CD4-positive, alpha-beta memory T cell (primary cell): Measurements from ENCODE around the gene FAM184A. TPM values are rescaled to one million over a fixed set of nuclear protein-coding genes. Genes with fewer than 3 reads are reported as not detected.

Source experiments
- CTCF ChIA-PET: fragments of 350-600 bp; sonication (Branson Sonifier 250); formaldehyde crosslinking; loops from one replicate; lab custom pipeline; 2021; ENCODE audit warnings: inconsistent platforms; ENCODE audit not compliant: partially characterized antibody; lab: Charles Lee
- POLR2A ChIA-PET: fragments of 350-600 bp; sonication (Branson Sonifier 250); formaldehyde crosslinking; loops from one replicate; lab custom pipeline; 2021; ENCODE audit not compliant: partially characterized antibody; lab: Charles Lee
- DNase-seq, 5 donors: peaks; one replicate each; pipeline versions ENCODE4 v3.0.0 to v3.0.0-alpha.2; 2020 to 2022; ENCODE audit warnings: mixed read lengths in 1 of 5
- H3K27ac ChIP-seq: one replicate; pipeline ENCODE4 v1.7.0; 2013; ENCODE audit warnings: low read depth, low read length
- H3K27me3 ChIP-seq: 2 replicates; pipeline ENCODE4 v1.7.0; 2013; ENCODE audit warnings: mild to moderate bottlenecking, low read length, moderate library complexity; ENCODE audit not compliant: insufficient read depth
- H3K36me3 ChIP-seq: 2 replicates; pipeline ENCODE4 v1.7.0; 2013; ENCODE audit warnings: mild to moderate bottlenecking, low read length, moderate library complexity; ENCODE audit not compliant: insufficient read depth
- H3K4me1 ChIP-seq: 2 replicates; pipeline ENCODE4 v1.7.0; 2013; ENCODE audit warnings: mild to moderate bottlenecking, low read length, moderate library complexity; ENCODE audit not compliant: insufficient read depth
- H3K4me3 ChIP-seq, 2 donors: one replicate each; pipeline ENCODE4 v1.7.0; 2013; ENCODE audit warnings: low read length in 2 of 2, mild to moderate bottlenecking in 1 of 2
- H3K9me3 ChIP-seq, 2 donors: one replicate each; pipeline ENCODE4 v1.7.0; 2013; ENCODE audit warnings: low read length in 2 of 2, control low read depth in 1 of 2; ENCODE audit not compliant: control insufficient read depth in 1 of 2
- H3K27ac Mint-ChIP-seq, 7 donors: one replicate each; pipeline ENCODE4 v1.8.0; 2020 to 2021; ENCODE audit warnings: mixed read lengths in 7 of 7, mild to moderate bottlenecking in 6 of 7, inconsistent platforms in 3 of 7, moderate library complexity in 3 of 7
- H3K27me3 Mint-ChIP-seq, 2 donors: one replicate each; pipeline ENCODE4 v1.8.0; 2020 to 2021; ENCODE audit warnings: mixed read lengths in 2 of 2
- H3K36me3 Mint-ChIP-seq, 2 donors: one replicate each; pipeline ENCODE4 v1.8.0; 2020 to 2021; ENCODE audit warnings: mixed read lengths in 2 of 2, inconsistent platforms in 1 of 2, mild to moderate bottlenecking in 1 of 2
- H3K4me1 Mint-ChIP-seq, 4 donors: one replicate each; pipeline ENCODE4 v1.8.0; 2020 to 2021; ENCODE audit warnings: mixed read lengths in 4 of 4, mild to moderate bottlenecking in 1 of 4
- H3K4me3 Mint-ChIP-seq, 8 donors: one replicate each; pipeline ENCODE4 v1.8.0; 2020 to 2021; ENCODE audit warnings: mixed read lengths in 8 of 8, mild to moderate bottlenecking in 7 of 8, moderate library complexity in 6 of 8, inconsistent platforms in 3 of 8
- H3K9me3 Mint-ChIP-seq, 8 donors: one replicate each; pipeline ENCODE4 v1.8.0; 2020 to 2021; ENCODE audit warnings: mixed read lengths in 8 of 8, mild to moderate bottlenecking in 5 of 8, inconsistent platforms in 3 of 8, moderate library complexity in 1 of 8
- intact Hi-C: fragments of 100-400 bp; cut with micrococcal nuclease; formaldehyde crosslinking; loops from one replicate; pipeline ENCODE4 v1.15.1; 2023
- polyA plus RNA-seq, 2 donors: library from polyadenylated mRNA; unstranded; fragments of 300-500 nt; fragmentation: Illumina TruSeq; gene quantifications; one replicate each; pipeline ENCODE4 v1.2.3, GENCODE V29; 2021
- total RNA-seq, 2 experiments: library from RNA; stranded (reverse); gene quantifications; one replicate each; pipeline ENCODE4 v1.2.3, GENCODE V29; 2021

FAM184A gene
- total and polyA plus RNA-seq, 4 experiments from 2014 or later, result 0.54 to 6.1 (median 3.6) TPM

- intact Hi-C loops, result no loop called here
- Mint-ChIP-seq H3K27ac (no peak overlapping the region), H3K36me3 (no peaks in the 10 kb centered on the region), H3K4me1 (no peaks in the 10 kb centered on the region), H3K9me3 (no peaks in the 10 kb centered on the region), H3K27me3 (no peaks in the 10 kb centered on the region), H3K4me3 (no peak overlapping the region)
- Histone ChIP-seq H3K27me3 (no peaks in the 10 kb centered on the region), H3K27ac (no peak overlapping the region), H3K4me1 (no peaks in the 10 kb centered on the region), H3K9me3 (no peaks in the 10 kb centered on the region), H3K36me3 (no peaks in the 10 kb centered on the region), H3K4me3 (no peak overlapping the region)
- ChIA-PET POLR2A (no interaction called here), CTCF (interaction anchor here (0.6 kb wide), 1 partner anchor 11 kb away, joined by 3 read pairs; no protein-coding TSS in a partner anchor)
- DNase-seq, result no peak
These were observed 43.5 kb downstream of the FAM184A start for GRCh38 chr6:119034827-119035458.

DNA sequence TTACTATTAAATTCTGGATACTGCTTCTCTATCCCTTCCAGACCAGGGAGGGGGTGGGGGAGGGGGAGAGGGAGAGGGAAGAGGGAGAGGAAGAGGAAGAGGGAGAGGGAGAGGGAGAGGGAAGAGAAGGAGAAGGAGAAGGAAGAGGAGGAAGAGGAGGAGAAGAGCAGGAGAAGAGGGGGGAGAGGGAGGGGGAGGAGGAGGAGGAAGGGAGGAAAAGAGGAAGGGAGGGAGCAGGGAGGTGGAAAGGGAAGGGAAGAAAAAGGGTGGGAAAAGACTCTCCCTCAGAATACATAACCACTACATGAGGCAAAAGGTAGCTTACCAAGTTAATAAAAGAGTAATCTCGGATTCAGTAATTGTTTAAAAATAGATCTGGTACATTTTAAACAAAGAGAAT, 46.0 kb downstream of the FAM184A start:
- H3K27me3 ChIP-seq, result no peaks in the 10 kb centered on the region
- H3K27ac ChIP-seq, result no peak overlapping the region
- no peaks in the 10 kb centered on the region for H3K36me3 ChIP-seq
- ChIA-PET CTCF (interaction anchor here (0.6 to 1.0 kb wide), 2 partner anchors 9 to 88 kb away, joined by 3 read pairs; no protein-coding TSS in a partner anchor), POLR2A (no interaction called here)
- H3K4me1 Mint-ChIP-seq, result no peaks in the 10 kb centered on the region
- intact Hi-C loops, result no loop called here
- H3K4me3 ChIP-seq, result no peak overlapping the region
- no peaks in the 10 kb centered on the region for H3K9me3 ChIP-seq
- H3K27me3 Mint-ChIP-seq, result no peaks in the 10 kb centered on the region
- DNase-seq, result no peak
- no peak overlapping the region for H3K27ac Mint-ChIP-seq
- H3K4me3 Mint-ChIP-seq, result no peak overlapping the region
- no peaks in the 10 kb centered on the region for H3K9me3 Mint-ChIP-seq
- no peaks in the 10 kb centered on the region for H3K4me1 ChIP-seq
- no peaks in the 10 kb centered on the region for H3K36me3 Mint-ChIP-seq

DNA sequence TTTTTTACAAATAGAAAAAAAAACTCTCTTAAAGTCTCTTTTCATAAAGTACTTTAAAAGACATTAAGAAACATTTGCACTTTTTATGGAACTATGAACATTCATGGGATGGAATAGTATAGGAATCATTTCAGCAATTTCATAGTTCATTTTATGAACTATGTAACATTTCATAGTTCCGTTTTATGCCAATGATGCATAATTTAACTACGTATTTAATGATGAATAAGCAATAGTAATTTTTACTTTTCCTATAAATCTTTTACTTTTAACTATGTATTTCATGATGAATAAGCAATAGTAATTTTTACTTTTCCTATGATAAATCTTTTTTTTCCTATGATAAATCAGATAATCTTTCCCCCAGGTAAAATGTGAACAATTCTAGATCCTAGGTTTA, 47.7 kb downstream of the FAM184A start:
- H3K27me3 Mint-ChIP-seq, result no peaks in the 10 kb centered on the region

GRCh38 chr6:119028091-119028490, 50.4 kb downstream of the FAM184A start:
- Mint-ChIP-seq H3K27ac (no peak overlapping the region), H3K4me1 (no peaks in the 10 kb centered on the region), H3K27me3 (no peaks in the 10 kb centered on the region), H3K4me3 (no peak overlapping the region), H3K36me3 (no peaks in the 10 kb centered on the region), H3K9me3 (peaks cover 0 to 2% (median 0%) of the 10 kb centered on the region in 8 donors)
- Histone ChIP-seq H3K4me1 (no peaks in the 10 kb centered on the region), H3K36me3 (no peaks in the 10 kb centered on the region), H3K27me3 (no peaks in the 10 kb centered on the region), H3K4me3 (no peak overlapping the region), H3K9me3 (no peaks in the 10 kb centered on the region), H3K27ac (no peak overlapping the region)
- no peak for DNase-seq
- POLR2A ChIA-PET, result no interaction called here
- intact Hi-C loops, result no loop called here
- CTCF ChIA-PET, result no interaction called here

More for the DNA sequence above, 47.7 kb downstream of the FAM184A start:
- H3K27ac Mint-ChIP-seq, result no peak overlapping the region
- peaks cover 0 to 2% (median 0%) of the 10 kb centered on the region in 8 donors for H3K9me3 Mint-ChIP-seq
- no peaks in the 10 kb centered on the region for H3K4me1 Mint-ChIP-seq
- Histone ChIP-seq H3K27me3 (no peaks in the 10 kb centered on the region), H3K4me3 (no peak overlapping the region), H3K4me1 (no peaks in the 10 kb centered on the region), H3K9me3 (no peaks in the 10 kb centered on the region), H3K27ac (no peak overlapping the region), H3K36me3 (no peaks in the 10 kb centered on the region)
- H3K36me3 Mint-ChIP-seq, result no peaks in the 10 kb centered on the region
- ChIA-PET POLR2A (no interaction called here), CTCF (no interaction called here)
- no peak overlapping the region for H3K4me3 Mint-ChIP-seq
- intact Hi-C loops, result no loop called here
- DNase-seq, result no peak

DNA sequence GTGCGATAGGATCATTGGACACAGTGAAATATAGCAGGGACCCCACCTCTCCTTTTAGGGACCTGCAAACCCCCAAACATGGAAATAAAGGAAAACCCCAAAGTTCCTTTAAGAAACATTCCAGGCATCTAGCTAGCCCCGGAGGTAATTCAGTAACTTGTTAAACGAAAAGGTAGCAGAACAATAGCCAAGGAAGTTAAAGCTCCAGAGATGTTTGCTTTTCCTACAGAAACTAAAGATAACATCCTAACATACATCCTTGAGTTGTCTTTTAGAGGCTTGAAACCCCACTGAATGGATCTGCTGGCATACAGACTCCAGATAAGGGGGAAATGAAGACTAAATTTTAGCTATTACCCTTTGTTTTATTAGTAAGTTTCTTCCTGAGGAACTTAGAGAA, 51.0 kb downstream of the FAM184A start:
- no peak overlapping the region for H3K4me3 Mint-ChIP-seq
- no peak overlapping the region for H3K27ac Mint-ChIP-seq
- H3K27me3 Mint-ChIP-seq, result no peaks in the 10 kb centered on the region
- Histone ChIP-seq H3K36me3 (no peaks in the 10 kb centered on the region), H3K4me3 (no peak overlapping the region), H3K9me3 (no peaks in the 10 kb centered on the region), H3K27ac (no peak overlapping the region), H3K27me3 (no peaks in the 10 kb centered on the region), H3K4me1 (no peaks in the 10 kb centered on the region)
- H3K9me3 Mint-ChIP-seq, result peaks cover 0 to 2% (median 0%) of the 10 kb centered on the region in 8 donors
- ChIA-PET CTCF (no interaction called here), POLR2A (no interaction called here)
- no peaks in the 10 kb centered on the region for H3K4me1 Mint-ChIP-seq
- no peak for DNase-seq
- no peaks in the 10 kb centered on the region for H3K36me3 Mint-ChIP-seq
- intact Hi-C loops, result no loop called here

GRCh38 chr6:119026822-119027221, 51.6 kb downstream of the FAM184A start:
- Histone ChIP-seq H3K4me1 (no peaks in the 10 kb centered on the region), H3K4me3 (no peak overlapping the region), H3K27me3 (no peaks in the 10 kb centered on the region), H3K9me3 (no peaks in the 10 kb centered on the region), H3K36me3 (no peaks in the 10 kb centered on the region), H3K27ac (no peak overlapping the region)
- no peak overlapping the region for H3K4me3 Mint-ChIP-seq
- DNase-seq, result no peak
- H3K27ac Mint-ChIP-seq, result no peak overlapping the region
- no peaks in the 10 kb centered on the region for H3K4me1 Mint-ChIP-seq
- ChIA-PET POLR2A (no interaction called here), CTCF (no interaction called here)
- no peaks in the 10 kb centered on the region for H3K36me3 Mint-ChIP-seq
- no peaks in the 10 kb centered on the region for H3K27me3 Mint-ChIP-seq
- intact Hi-C loops, result no loop called here
- peaks cover 0 to 2% (median 0%) of the 10 kb centered on the region in 8 donors for H3K9me3 Mint-ChIP-seq

- POLR2A ChIA-PET, result no interaction called here
- H3K36me3 ChIP-seq, result no peaks in the 10 kb centered on the region
- DNase-seq, result no peak
- Mint-ChIP-seq H3K27me3 (no peaks in the 10 kb centered on the region), H3K4me3 (no peak overlapping the region), H3K27ac (no peak overlapping the region), H3K9me3 (peaks cover 0 to 2% (median 0%) of the 10 kb centered on the region in 8 donors), H3K4me1 (no peaks in the 10 kb centered on the region), H3K36me3 (no peaks in the 10 kb centered on the region)
- no peak overlapping the region for H3K4me3 ChIP-seq
- no peaks in the 10 kb centered on the region for H3K4me1 ChIP-seq
- CTCF ChIA-PET, result no interaction called here
- intact Hi-C loops, result no loop called here
- H3K27me3 ChIP-seq, result no peaks in the 10 kb centered on the region
- no peak overlapping the region for H3K27ac ChIP-seq
- no peaks in the 10 kb centered on the region for H3K9me3 ChIP-seq
These were observed 52.7 kb downstream of the FAM184A start for GRCh38 chr6:119025793-119026192.
